GM19468 (cell line): Measurements from ENCODE around the gene TMEM63B.

Experiments
- ATAC-seq: cut with Tn5 transposase; IDR thresholded peaks from one replicate; pipeline ENCODE4 v1.9.1; 2021; ENCODE audit warnings: mild to moderate bottlenecking, moderate library complexity, moderate number of reproducible peaks; ENCODE audit not compliant: unreplicated experiment; ENCODE audit errors: extremely low read depth

The TMEM63B gene

DNA sequence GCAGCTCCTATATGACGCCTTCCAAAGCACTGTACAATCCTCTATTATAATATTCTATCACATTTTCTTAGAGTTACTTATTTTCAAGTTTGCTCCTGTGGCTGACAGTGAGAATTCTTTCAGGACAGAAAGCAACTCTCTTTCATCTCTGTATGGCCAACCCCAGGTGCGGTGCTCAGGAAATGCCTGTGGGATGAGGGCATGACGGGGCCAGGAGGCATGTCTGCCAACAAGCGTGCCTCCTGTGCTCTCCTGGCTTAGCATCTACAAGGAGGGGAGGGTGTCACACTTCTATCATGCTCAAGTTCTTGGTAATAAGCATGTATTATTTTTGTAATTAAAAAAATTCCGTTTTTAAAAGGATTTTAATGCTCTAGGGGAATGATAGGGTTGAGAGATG lies 11.5 kb upstream of the TMEM63B start:
- ATAC-seq: no peak

DNA sequence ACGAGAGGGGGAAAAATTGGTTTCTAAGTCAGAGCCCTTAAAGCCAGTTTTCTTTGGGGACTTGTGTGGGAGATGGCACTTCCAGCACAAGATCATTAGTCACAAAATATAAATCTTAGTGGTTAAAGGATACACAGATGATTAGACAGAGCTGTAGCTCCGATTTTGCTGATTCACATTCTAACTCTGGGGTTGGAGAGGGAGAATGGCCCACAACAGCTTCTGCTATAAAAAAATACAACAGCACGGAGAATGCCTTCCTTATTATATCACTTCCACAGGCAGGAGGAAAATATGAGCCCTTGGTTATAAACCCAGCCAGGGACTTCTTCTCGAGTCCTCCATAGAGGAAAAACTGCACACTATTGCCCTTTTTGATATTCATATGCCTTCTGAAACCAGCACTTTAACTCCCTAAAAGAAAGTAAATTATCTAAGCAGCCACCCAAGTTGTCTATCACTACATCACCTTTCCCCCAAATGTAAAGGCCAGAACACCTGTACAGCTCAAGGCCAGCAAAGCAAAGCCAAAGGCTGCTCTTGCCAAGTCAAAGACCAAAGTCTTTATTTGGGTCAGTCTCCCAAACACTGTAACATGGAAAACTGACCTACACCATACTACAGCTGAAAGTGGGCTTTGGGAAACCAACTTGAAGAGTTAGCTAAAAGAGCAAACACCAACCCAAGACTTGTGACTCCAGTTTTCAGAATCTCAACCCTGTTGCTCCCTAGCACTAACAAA lies 10.5 kb upstream of the TMEM63B start:
- ATAC-seq: no peak

DNA sequence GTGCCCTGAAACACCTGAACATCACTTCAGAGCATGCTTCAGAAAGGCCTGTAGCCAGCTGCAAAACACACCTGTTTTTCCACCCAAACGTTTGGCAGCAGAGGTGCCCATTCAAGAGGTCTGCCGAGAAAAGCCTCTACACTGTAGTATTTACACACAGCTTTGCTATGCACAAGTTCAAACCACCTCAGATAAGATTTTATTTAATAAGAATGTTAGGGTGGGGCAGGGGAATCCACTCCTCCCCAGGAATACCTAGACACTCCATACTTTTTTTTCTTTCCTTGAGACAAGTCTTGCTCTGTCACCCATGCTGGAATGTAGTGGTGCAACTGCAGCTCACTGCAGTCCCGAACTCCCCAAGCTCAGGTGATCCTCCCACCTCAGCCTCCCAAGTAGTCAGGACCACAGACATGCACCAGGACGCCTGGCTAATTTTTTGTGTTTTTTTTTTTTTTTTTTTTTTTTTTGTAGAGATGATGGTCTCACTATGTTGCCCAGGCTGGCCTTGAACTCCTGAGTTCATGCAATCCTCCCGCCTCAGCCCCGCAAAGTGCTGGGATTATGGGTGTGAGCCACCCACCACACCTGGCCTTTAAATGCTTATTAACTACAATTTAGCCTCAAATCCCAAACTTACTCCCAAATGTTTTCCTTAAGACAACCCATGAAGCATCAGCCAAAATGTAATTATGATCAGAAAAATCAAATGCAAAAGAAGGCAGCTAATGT lies 9.8 kb upstream of the TMEM63B start:
- ATAC-seq: no peak

DNA sequence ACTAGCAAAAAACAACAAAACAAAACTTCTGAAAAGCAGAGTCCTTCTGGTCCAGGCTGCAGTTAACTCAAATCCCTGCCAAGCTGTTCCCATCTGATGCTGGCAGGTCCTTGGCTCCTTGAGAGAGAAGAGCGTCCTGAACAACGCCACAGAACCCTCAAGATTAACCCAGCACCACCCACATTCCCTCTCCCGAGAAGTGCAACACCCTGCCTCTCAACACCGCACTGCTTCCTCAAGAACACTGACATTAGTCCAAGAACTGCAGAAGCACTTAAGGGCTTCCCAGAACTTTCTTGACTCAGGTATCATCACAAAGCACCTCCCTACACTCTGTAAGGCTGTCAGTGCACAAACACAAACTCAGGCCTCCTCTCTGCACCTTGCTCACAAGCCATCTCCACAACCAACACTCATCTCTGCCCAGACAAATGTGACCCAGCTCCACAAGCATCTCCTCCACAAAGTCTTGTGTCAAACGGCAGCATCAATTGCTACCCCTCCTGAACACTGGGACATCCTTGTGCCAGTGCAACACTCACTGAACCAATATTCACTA lies 7.6 kb upstream of the TMEM63B start:
- ATAC-seq: no peak

DNA sequence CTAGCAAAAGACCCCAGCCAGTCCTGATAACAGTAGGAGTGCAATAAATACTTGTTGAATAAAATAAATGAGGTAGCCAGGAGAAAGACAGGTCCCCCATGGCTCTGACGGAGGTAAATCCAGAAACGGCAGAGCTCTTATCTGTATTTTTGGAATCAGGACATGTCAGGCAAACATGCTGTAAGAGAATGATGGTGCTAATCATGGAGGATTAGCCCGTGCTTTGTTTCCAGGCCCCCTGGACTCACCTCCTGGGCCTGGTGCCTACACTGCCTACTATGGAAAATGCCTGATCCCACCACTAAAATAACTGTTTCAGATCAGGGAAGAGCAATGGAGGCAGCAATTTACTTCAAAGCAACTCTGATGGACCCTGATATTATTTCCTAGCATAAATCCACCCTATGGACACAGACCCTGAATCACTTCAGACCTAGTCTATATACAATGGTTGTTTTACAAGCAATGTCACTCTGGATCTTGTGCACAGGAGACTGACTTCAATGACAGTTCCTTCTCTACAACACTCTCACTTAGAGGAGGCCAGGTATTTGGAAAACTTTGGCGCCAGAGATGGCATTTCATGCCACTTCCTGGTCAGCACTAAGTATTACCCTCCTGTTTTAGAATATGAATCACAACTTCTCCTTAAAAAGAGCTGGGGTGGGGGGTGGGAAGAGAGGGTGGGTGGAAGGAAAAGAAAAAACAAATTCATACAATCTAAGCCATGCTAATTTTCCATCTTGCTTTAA lies 6.5 kb upstream of the TMEM63B start:
- no peak for ATAC-seq

DNA sequence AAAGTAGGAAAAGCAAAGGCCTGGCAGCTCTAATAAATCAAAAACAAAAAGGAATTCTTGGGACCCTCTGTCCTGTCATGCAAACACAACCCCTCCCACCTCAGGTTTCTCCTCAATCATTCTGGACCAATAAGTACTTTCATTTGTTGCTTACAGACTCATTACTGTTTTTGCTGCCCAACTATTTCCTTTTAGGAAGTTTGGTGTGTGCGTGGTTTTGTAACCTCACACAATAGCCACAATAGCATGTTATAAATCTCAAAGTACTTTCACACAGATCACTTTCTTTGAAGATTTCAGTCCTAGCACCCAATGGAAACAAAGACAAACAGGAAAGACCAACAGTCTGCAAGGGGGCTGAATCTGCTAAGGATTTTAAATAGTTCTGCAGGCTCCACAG lies 4.6 kb upstream of the TMEM63B start:
- no peak for ATAC-seq

DNA sequence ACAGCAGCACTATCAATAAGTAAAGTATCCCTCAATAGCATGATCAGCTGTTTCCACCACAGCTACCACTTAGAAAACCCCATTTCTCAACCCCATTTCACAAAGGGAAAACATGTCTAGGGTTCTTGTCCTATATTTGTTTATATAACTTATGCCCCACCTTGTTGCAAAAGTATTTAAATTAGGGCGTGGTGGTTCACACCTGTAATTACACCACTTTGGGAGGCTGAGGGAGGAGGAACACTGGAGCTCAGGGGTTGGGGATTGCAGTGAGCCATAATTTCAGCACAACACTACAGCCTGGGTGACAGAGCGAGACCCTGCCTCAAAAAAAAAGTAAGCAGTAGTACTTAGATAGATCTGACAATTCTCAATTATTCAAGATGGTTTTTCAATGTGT lies 3.8 kb upstream of the TMEM63B start:
- ATAC-seq: no peak

DNA sequence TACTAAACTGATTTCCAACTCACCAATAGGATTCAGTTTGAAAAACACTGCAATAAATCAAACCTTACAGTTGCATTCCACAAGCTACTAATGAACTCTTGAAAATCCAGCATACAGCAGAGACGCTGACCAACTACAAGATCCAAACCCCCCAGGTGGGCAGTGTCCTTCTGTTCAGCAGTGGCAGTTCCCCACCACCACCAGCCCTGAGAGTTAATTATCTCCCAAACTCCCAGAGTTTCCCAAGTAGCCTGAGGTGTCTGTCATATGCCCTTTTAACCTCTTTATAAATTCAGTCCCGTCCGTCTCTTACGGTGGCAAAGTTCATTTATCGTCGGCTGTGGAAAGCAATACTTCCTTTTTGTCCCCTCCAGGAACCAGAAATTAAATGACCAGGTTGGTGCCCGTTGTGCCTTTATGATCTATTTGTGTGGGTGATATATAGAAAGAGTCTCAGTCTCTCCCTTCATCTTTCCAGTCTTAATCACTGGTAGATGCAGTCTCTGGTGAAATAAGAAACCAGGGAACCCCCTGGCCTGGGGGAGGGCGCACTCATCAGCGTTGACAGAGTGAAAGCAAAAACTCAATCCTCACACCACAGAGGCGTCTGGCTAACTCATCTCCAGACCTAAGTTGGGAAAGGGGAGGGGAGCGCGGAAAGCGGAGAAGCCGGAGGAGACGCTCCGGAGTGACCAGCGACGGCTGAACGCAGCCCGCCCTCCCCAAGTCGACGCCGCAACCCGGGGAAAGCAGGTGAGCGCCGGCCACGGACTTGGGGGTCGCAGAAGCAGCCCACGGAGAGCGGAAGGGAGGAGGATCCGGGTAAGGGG lies 819 bp upstream of the TMEM63B start:
- no peak for ATAC-seq

DNA sequence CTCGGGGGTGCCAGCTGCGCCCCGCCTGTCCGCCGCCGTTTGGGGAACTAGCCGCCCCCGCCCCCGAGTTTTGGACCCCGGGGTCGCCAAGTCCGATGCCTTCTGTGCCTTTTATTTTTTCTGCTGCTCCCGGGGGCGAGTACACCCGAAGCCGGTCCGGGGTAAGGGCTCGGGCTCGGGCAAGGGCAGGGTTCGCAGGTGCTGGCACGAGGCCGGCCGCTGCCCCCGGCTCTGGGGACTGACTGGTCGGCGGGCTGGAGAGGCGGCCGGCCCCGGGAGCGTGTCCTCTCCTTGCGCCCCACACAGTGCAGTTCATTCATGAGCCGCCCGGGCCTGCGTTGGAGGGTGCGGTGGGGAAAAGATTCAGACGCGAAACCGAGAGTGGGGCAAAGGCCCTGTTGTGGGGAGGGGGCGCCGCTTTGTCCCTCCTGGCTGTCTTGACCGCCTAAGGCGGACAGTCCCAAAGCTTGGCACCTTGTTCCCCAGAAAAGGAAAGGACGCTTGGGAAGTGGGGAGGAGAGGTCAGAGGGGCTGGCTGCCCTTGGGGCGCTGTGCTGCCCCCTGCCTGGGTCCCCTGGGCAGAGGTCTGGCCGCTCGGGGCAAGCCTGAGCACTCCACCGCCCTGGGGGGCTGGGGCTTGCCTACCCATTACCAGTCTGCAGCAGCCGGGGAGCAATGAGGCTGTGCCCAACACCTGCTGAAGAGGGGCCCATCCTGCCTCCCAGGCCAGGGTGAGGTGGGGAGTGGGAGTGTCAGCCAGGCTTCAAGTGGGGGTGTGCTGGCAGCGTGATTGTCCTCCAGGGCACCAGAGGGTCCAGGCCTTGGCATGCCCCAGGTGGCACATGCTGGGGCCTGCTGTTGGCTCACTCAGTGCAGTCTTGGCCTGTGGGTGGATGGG lies 915 bp downstream of the TMEM63B start:
- ATAC-seq: no peak

DNA sequence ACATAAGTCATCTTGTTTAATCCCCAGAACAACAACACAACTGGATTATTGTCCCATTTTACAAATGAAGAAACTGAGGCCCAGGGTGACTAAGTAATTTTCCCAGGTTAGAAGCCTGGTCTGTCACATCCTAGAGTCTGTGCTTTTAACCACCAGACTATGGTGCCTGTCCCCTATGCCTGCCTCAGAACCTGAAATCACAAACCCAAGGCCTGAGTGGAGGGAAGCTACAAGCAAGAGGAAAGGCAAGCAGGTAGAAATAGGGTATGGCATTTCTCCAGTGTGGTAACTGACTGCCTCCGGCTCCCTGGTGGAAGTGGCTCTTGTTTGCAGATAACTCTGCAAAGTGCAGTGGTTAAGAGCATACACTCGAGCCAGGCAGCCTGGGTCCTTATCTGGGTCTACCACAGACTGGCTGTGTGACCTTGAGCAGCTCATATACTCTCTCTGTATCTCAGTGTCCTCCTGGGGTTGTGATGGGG lies 2.5 kb downstream of the TMEM63B start:
- ATAC-seq: no peak

DNA sequence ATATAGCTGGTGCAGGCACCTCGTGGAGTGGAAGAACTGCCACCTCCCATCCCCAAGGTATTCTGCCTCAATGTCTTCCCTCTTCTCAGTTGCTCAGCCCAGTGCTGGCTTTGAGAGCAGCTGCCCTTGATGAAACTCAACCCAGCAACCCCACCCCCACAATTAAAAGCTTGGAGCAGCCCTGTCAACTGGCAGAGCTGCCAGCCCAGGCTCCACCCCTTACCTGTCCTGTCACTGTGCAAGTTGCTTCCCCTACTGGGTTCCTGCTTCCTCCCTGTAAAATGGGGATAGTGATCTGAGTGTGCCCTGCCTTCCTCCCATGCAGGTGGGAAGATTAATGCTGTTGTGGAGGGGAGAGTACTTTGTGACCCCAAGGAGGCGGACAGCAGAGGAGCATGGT lies 4.5 kb downstream of the TMEM63B start:
- no peak for ATAC-seq

DNA sequence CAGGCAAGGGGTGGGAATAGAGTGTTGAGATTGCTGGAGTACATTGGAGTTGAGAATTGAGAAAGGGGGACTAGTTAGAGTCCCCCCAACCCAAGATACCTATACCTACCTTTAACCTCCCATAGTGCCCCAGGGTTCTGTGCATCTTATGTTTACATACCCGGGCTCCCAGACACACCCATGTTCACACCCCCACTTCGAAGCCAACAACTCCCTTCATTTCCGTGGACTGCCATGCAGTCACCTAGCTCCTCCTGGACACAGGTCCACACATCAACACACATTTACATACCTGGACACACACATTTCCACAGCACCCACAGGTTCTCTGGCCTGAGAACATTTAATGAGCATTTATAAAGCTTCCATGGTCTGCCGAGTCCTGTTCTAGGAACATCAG lies 5.1 kb downstream of the TMEM63B start:
- no peak for ATAC-seq

DNA sequence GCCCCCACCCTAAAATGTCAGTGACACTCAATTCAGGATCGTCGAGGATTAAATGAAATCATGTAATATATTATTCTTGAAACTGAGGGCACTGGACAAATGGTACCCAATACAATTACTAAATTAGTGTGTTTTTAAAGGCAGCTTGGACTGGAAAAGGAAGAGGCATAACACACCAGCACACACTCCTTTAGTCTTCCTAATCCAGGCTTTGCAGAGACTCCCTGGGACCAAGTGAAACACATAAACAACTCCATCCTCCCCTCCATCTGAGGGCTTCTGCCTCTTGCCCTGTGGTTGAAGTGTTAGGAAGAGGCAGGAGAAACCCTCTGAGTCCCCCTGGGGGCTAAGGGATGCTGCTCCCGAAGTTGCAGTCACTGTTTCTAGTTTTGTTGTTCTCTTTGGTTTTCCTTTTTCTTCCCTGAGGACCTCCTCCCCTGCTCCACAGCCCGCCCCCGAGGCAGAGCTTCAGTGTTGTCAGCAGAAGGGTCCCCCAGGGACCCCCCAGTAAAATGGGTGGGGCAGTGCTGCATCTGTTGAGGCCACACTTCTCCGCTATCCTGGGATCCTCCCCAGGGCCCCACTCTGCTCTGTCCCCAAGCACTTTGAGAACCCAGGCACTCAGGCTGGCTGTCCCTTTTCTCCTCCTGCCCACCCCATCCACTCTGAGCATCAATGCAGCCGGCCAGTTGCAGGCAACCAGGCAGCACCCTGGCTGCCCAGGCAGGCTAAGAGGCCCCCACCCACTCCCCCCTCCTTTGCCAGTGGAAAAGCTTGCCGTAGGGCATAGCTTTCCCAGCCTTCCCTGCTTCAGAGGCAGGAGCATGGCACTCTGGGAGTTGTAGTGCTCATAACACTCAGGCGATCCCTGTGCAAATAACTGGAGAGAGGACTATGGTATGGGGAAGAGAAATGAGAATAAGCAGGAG lies 5.9 kb downstream of the TMEM63B start:
- ATAC-seq: no peak

DNA sequence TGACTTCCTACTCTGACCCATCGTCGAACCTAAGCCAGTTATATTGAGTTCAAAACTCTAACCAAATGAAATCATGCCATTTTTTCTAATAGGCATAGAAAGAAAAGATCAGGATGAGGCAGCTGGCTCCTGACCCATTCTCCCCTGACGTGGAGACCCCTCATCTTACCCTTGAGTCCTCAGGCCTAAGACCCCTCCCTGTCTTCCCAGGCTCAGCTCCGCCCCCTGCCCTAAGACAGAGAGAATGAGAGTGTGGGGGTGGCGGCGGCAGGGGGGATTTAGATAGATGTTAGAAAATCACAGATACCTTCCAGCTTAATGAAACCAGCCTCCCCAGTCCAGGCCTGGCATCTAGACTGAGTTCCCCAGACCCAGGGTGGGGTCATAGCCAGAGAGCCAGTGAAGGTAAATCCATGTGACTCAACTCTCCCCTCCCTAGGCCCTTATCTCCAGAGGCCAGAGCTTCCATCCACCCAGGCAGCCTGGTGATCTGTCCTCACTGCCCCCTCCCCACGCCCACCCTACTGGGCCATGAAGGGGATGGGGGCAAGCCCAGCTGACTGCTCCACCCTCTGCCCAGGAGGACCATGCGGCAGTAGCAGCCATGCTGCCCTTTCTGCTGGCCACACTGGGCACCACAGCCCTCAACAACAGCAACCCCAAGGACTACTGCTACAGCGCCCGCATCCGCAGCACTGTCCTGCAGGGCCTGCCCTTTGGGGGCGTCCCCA lies 6.8 kb downstream of the TMEM63B start:
- no peak for ATAC-seq

DNA sequence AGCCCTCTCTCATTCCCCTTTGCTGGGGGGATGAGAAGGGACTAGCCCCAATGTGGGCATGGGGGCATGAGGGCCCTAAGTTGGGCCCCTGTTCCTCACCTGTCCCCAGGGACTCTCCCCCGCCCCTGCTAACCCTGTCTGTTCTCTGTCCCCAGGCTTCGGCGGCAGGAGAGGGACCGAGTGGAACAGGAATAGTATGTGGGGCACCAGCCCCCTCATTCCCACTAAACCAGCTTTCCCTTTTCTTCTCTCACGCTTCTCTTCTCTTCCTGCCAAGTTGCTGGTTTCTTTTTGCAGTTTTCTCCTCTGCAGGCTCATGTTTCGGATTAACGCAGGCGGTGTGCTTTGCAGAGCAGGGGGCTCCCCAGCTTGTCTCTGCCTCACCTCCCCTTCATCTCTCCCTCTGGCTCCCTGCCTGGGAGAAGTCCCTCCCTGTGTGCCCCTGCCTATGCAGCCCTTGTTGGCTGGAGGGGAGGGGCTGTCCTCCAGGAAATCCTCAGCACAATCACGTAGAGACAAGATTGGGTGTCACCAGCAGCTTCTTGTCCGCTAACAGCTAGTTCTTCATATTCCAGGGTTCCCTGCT lies 7.9 kb downstream of the TMEM63B start:
- no peak for ATAC-seq

DNA sequence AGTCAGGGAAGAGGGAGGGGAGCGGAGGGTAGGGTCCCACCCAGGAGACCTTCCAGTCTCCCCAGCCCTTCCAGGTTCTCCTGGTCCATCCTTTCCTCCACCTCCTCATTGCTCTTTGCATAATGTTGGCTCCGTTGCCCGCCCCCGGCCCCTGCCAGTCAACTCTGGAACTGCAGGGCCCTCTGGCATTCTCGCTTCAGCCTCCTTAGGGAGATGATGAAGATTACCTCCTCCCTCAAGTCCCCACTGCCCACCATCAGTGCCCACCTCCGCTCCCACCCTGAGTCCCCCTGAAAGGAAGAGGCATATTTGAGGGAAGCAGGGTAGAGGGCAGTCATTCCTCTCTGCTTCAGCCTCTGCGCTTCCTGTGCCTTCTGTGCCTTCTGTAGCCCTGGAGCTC lies 8.5 kb downstream of the TMEM63B start:
- no peak for ATAC-seq
